Ishikawa (cell line): Measurements from ENCODE around the gene ANO9.

Source experiments
- CEBPB ChIP-seq: IDR thresholded peaks from 2 replicates; pipeline ENCODE4 v1.6.1; 2012
- CREB1 ChIP-seq: IDR thresholded peaks from 2 replicates; pipeline ENCODE4 v1.6.1; 2012; ENCODE audit warnings: low read depth
- EGR1 ChIP-seq: IDR thresholded peaks from 2 replicates; pipeline ENCODE4 v1.6.1; 2012
- EP300 ChIP-seq: IDR thresholded peaks from 2 replicates; pipeline ENCODE4 v1.6.1; 2012; ENCODE audit warnings: borderline replicate concordance
- FOXM1 ChIP-seq: IDR thresholded peaks from 2 replicates; pipeline ENCODE4 v1.6.1; 2012; ENCODE audit warnings: low read depth, borderline replicate concordance
- MAX ChIP-seq: IDR thresholded peaks from 2 replicates; pipeline ENCODE4 v1.6.1; 2012
- NFIC ChIP-seq: IDR thresholded peaks from 2 replicates; pipeline ENCODE4 v1.6.1; 2012
- RAD21 ChIP-seq: IDR thresholded peaks from 2 replicates; pipeline ENCODE4 v1.6.1; 2012; ENCODE audit warnings: low read depth
- REST ChIP-seq: IDR thresholded peaks from 2 replicates; pipeline ENCODE4 v1.6.1; 2012; ENCODE audit warnings: low read depth, mild to moderate bottlenecking
- TAF1 ChIP-seq: IDR thresholded peaks from 2 replicates; pipeline ENCODE4 v1.6.1; 2012; ENCODE audit warnings: low read depth, mild to moderate bottlenecking
- TCF12 ChIP-seq: IDR thresholded peaks from 2 replicates; pipeline ENCODE4 v1.6.1; 2012; ENCODE audit warnings: low read depth
- TEAD4 ChIP-seq: IDR thresholded peaks from 2 replicates; pipeline ENCODE4 v1.6.1; 2012
- USF1 ChIP-seq: IDR thresholded peaks from 2 replicates; pipeline ENCODE4 v1.6.1; 2012
- YY1 ChIP-seq: IDR thresholded peaks from 2 replicates; pipeline ENCODE4 v1.6.1; 2012; ENCODE audit warnings: low read depth
- ZBTB7A ChIP-seq: IDR thresholded peaks from 2 replicates; pipeline ENCODE4 v1.6.1; 2012; ENCODE audit warnings: low read depth

The ANO9 gene

GRCh38 chr11:457111-457760, 15.4 kb upstream of the ANO9 start:
- TF ChIP-seq YY1 (no peak), NFIC (no peak), REST (no peak), CEBPB (no peak), MAX (no peak), EP300 (no peak), TAF1 (no peak), ZBTB7A (no peak), CREB1 (no peak), EGR1 (no peak), RAD21 (no peak), TEAD4 (no peak), FOXM1 (no peak), TCF12 (no peak), USF1 (no peak)

GRCh38 chr11:456533-456932, 14.7 kb upstream of the ANO9 start:
- TF ChIP-seq FOXM1 = no peak
- TF ChIP-seq TAF1 = no peak
- TF ChIP-seq MAX = no peak
- TF ChIP-seq NFIC = no peak
- TF ChIP-seq REST = no peak
- TF ChIP-seq TEAD4 = no peak
- TF ChIP-seq EGR1 = no peak
- no peak for TF ChIP-seq USF1
- no peak for TF ChIP-seq CEBPB
- no peak for TF ChIP-seq CREB1

- TF ChIP-seq EP300 (no peak), MAX (no peak), RAD21 (no peak), FOXM1 (no peak), TAF1 (no peak), USF1 (no peak)
Observed at GRCh38 chr11:455566-456147, 13.8 kb upstream of the ANO9 start.

GRCh38 chr11:454801-455565, 13.2 kb upstream of the ANO9 start:
- TF ChIP-seq EGR1 = no peak
- TF ChIP-seq CEBPB = no peak
- no peak for TF ChIP-seq EP300

GRCh38 chr11:454043-454442, 12.2 kb upstream of the ANO9 start:
- no peak for TF ChIP-seq CEBPB
- no peak for TF ChIP-seq REST
- TF ChIP-seq CREB1 = no peak
- no peak for TF ChIP-seq FOXM1
- TF ChIP-seq EP300 = no peak
- no peak for TF ChIP-seq TEAD4
- TF ChIP-seq USF1 = no peak
- TF ChIP-seq TAF1 = no peak
- no peak for TF ChIP-seq EGR1
- TF ChIP-seq RAD21 = no peak
